Measurements from ENCODE around the gene TRIM62.

DNA sequence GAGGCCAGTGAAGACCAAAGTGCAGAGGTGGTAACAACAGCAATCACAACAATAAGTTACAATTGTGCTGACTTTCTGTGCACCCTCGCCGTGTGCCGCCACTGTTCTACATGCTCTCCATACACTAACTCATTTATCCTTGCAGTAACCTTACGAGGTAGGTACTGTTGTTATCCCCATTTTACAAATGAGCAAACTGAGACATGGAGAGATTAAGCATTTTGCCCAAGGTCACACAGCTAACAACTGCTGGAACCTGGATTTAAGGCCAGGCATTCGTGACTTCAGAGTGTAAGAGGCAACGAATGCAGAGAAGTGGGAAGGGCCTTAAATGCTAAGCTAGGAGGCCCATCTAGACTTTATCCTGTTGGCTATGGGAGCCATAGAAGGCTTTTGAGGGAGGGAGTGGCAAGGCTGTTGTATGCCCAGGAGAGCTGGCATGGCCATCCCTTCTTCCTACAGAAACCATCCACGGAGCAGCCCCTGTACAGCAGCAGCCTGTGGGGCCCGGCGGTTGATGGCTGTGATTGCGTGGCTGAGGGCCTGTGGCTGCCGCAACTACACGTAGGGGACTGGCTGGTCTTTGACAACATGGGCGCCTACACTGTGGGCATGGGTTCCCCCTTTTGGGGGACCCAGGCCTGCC is 64.3 kb downstream of the TRIM62 start:
- TF ChIP-seq POLR2A (IDR thresholded peaks at IDR 0.05) (no peak), POLR2AphosphoS5 (IDR thresholded peaks at IDR 0.05) (no peak)
- TF ChIP-seq, protein P1, sequence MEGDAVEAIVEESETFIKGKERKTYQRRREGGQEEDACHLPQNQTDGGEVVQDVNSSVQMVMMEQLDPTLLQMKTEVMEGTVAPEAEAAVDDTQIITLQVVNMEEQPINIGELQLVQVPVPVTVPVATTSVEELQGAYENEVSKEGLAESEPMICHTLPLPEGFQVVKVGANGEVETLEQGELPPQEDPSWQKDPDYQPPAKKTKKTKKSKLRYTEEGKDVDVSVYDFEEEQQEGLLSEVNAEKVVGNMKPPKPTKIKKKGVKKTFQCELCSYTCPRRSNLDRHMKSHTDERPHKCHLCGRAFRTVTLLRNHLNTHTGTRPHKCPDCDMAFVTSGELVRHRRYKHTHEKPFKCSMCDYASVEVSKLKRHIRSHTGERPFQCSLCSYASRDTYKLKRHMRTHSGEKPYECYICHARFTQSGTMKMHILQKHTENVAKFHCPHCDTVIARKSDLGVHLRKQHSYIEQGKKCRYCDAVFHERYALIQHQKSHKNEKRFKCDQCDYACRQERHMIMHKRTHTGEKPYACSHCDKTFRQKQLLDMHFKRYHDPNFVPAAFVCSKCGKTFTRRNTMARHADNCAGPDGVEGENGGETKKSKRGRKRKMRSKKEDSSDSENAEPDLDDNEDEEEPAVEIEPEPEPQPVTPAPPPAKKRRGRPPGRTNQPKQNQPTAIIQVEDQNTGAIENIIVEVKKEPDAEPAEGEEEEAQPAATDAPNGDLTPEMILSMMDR (IDR thresholded peaks at IDR 0.05), result no peak
